Panc1 (cell line): Measurements from ENCODE around the gene TMEM39B.

Experiments
- POLR2AphosphoS5 ChIP-seq: IDR thresholded peaks from 2 replicates; pipeline ENCODE4 v1.6.1; 2012; ENCODE audit warnings: mild to moderate bottlenecking, low read depth, low read length, moderate library complexity
- TCF7L2 ChIP-seq: IDR thresholded peaks from 2 replicates; pipeline ENCODE4 v1.6.1; 2011; ENCODE audit warnings: mild to moderate bottlenecking, low read depth, low read length, inconsistent platforms
- TF ChIP-seq, protein P1 (sequence below): fragments of 450-650 bp; IDR thresholded peaks from 2 replicates; pipeline ENCODE4 v1.5.1; 2017; ENCODE audit warnings: mild to moderate bottlenecking

DNA sequence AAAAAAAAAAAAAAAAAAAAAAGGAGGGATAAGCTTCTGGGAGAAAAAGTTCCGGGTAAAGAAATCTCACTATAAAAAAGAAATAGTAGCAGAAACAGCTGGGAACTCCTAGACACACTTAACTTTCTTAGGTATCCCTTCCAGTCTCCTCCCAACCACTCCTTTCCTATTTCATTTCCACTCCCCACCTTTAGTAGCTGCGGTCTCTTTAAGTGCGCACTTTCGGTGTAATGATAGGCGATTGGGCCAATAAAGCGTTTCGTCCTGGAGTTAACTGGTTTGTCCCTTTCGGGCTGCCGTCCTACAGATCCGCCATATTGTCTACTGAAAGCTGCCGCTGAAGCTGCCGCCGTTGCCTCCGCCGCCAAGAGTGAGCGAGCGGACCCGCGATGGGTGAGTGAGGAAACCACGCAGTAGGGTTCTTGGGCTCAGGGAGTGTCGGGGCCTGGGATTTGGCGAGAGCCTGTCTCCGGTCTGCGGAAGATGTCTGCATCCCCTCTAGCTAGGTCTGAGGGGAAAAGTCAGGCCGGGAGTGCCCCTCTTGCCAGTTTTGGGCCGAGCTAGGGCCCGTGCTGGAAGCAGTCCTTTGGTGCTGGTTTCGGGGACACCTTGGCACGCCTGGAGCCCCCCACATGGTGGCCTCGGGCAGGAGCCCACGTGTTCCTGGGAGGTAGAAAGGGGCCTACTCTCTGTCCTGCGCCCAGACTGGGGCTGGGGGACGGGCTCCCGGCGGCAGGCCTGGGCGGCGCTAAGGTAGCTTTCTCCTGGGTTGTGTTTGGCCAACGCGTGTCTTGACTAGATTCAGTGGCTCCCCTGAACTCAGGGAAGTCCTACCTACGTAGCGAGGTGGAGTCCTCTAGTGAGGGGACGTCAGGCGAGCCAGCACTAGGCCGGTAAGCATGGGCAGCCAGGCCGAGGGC, 35.3 kb downstream of the TMEM39B start, which contains the start of gene KPNA6:
- TF ChIP-seq, protein P1, sequence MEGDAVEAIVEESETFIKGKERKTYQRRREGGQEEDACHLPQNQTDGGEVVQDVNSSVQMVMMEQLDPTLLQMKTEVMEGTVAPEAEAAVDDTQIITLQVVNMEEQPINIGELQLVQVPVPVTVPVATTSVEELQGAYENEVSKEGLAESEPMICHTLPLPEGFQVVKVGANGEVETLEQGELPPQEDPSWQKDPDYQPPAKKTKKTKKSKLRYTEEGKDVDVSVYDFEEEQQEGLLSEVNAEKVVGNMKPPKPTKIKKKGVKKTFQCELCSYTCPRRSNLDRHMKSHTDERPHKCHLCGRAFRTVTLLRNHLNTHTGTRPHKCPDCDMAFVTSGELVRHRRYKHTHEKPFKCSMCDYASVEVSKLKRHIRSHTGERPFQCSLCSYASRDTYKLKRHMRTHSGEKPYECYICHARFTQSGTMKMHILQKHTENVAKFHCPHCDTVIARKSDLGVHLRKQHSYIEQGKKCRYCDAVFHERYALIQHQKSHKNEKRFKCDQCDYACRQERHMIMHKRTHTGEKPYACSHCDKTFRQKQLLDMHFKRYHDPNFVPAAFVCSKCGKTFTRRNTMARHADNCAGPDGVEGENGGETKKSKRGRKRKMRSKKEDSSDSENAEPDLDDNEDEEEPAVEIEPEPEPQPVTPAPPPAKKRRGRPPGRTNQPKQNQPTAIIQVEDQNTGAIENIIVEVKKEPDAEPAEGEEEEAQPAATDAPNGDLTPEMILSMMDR, result no peak
- TF ChIP-seq POLR2AphosphoS5, result peak; percentile 70
- peak; percentile 66 for TF ChIP-seq TCF7L2
